Right atrium auricular region (tissue), 2 donors: Measurements from ENCODE around the gene ZNF689. TPM values are rescaled to one million over a fixed set of nuclear protein-coding genes. Genes with fewer than 3 reads are reported as not detected.
A peak's percentile ranks its signal among the peaks of the same experiment; 100 is the strongest.

Experiments used
- DNase-seq: peaks from one replicate; pipeline ENCODE4 v3.0.0-alpha.2; 2019; ENCODE audit warnings: low spot score
- H3K27ac ChIP-seq, 2 donors: fragments of 200-600 bp; sonication (generic); 1 replicate in 1 of 2; 2 replicates in 1 of 2; pipeline ENCODE4 v1.5.1; 2016 to 2019
- H3K27me3 ChIP-seq, 2 donors: fragments of 200-600 bp; sonication (generic); one replicate each; pipeline versions ENCODE4 v1.5.1 to v1.6.0; 2017 to 2019
- H3K36me3 ChIP-seq: fragments of 200-600 bp; sonication (generic); one replicate; pipeline ENCODE4 v1.5.1; 2016
- H3K4me1 ChIP-seq, 2 donors: fragments of 200-600 bp; sonication (generic); one replicate each; pipeline versions ENCODE4 v1.5.1 to v1.6.0; 2017 to 2019
- H3K4me3 ChIP-seq, 2 donors: fragments of 200-600 bp; sonication (generic); 1 replicate in 1 of 2; 2 replicates in 1 of 2; pipeline ENCODE4 v1.5.1; 2017 to 2019; ENCODE audit warnings: mild to moderate bottlenecking in 1 of 2, moderate library complexity in 1 of 2
- H3K9me3 ChIP-seq, 2 donors: fragments of 200-600 bp; sonication (generic); one replicate each; pipeline ENCODE4 v1.5.1; 2019
- CTCF ChIP-seq, 2 donors: fragments of 200-600 bp; sonication (generic); IDR thresholded peaks; one replicate each; pipeline ENCODE4 v1.5.1; 2019; ENCODE audit warnings: antibody characterized with exemption in 2 of 2
- total RNA-seq, 2 donors: library from RNA; depleted of rRNA; stranded (reverse); fragments of >200 nt; gene quantifications; one replicate each; pipeline ENCODE4 v1.1.0, GENCODE V29; 2016

The ZNF689 gene
- total RNA-seq, 2 donors from 2014 or later = 6.2 to 8.3 TPM

- H3K4me3 ChIP-seq = peak within 1 kb of the TSS; percentile 66 to 88
- H3K9me3 ChIP-seq = no peaks in the 10 kb centered on the region
- H3K27me3 ChIP-seq = no peaks in the 10 kb centered on the region
- TF ChIP-seq CTCF (IDR thresholded peaks at IDR 0.05) = peak in 1 of 2 donors; percentile 18
- peak; percentile 96 for DNase-seq
- H3K4me1 ChIP-seq = peaks cover 0 to 24% of the 10 kb centered on the region in 2 donors
- no peaks in the 10 kb centered on the region for H3K36me3 ChIP-seq
- peak within 1 kb of the TSS; percentile 94 to 98 for H3K27ac ChIP-seq
These were observed 38.5 kb downstream of the ZNF689 start, which contains the start of gene ZNF688 for GRCh38 chr16:30571445-30572322. TSS of gene ZNF688 (minus strand) at chr16:30571714. CDS start at chr16:30571629, 85 bp downstream.

GRCh38 chr16:30570636-30571444 lies 39.3 kb downstream of the ZNF689 start:
- no peak for DNase-seq

GRCh38 chr16:30569746-30570635 lies 40.2 kb downstream of the ZNF689 start:
- no peaks in the 10 kb centered on the region for H3K9me3 ChIP-seq
- H3K4me3 ChIP-seq = no peak overlapping the region
- H3K27ac ChIP-seq = peak overlapping the region; percentile 94 to 98
- peaks cover 0 to 24% of the 10 kb centered on the region in 2 donors for H3K4me1 ChIP-seq
- no peaks in the 10 kb centered on the region for H3K36me3 ChIP-seq
- no peak for TF ChIP-seq CTCF (IDR thresholded peaks at IDR 0.05)
- H3K27me3 ChIP-seq = no peaks in the 10 kb centered on the region
- no peak for DNase-seq

More at GRCh38 chr16:30570636-30571444, 39.3 kb downstream of the ZNF689 start:
- Histone ChIP-seq H3K36me3 (no peaks in the 10 kb centered on the region), H3K4me3 (peak overlapping the region; percentile 66 to 88), H3K4me1 (peaks cover 0 to 24% of the 10 kb centered on the region in 2 donors), H3K9me3 (no peaks in the 10 kb centered on the region), H3K27ac (peak overlapping the region; percentile 94 to 98), H3K27me3 (no peaks in the 10 kb centered on the region)
- TF ChIP-seq CTCF (IDR thresholded peaks at IDR 0.05) = no peak

- no peak for TF ChIP-seq CTCF (IDR thresholded peaks at IDR 0.05)
- H3K4me3 ChIP-seq = no peak overlapping the region
- H3K27ac ChIP-seq = no peak overlapping the region
- no peaks in the 10 kb centered on the region for H3K9me3 ChIP-seq
- peaks cover 0 to 24% of the 10 kb centered on the region in 2 donors for H3K4me1 ChIP-seq
- DNase-seq = no peak
- no peaks in the 10 kb centered on the region for H3K27me3 ChIP-seq
- H3K36me3 ChIP-seq = no peaks in the 10 kb centered on the region
These were observed 40.9 kb downstream of the ZNF689 start for GRCh38 chr16:30569281-30569680.

GRCh38 chr16:30567991-30568638 lies 42.1 kb downstream of the ZNF689 start:
- Histone ChIP-seq H3K9me3 (no peaks in the 10 kb centered on the region), H3K27ac (no peak overlapping the region), H3K27me3 (no peaks in the 10 kb centered on the region), H3K4me3 (no peak overlapping the region), H3K4me1 (peaks cover 0 to 24% of the 10 kb centered on the region in 2 donors), H3K36me3 (no peaks in the 10 kb centered on the region)
- TF ChIP-seq CTCF (IDR thresholded peaks at IDR 0.05) = no peak
- DNase-seq = no peak
